ENCODE data around the gene RAB21. TPM values are rescaled to one million over a fixed set of nuclear protein-coding genes. Genes with fewer than 3 reads are reported as not detected.

RAB21 gene, protein sequence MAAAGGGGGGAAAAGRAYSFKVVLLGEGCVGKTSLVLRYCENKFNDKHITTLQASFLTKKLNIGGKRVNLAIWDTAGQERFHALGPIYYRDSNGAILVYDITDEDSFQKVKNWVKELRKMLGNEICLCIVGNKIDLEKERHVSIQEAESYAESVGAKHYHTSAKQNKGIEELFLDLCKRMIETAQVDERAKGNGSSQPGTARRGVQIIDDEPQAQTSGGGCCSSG
- total RNA-seq = 95.4 and 96.1 TPM in 2 replicates

DNA sequence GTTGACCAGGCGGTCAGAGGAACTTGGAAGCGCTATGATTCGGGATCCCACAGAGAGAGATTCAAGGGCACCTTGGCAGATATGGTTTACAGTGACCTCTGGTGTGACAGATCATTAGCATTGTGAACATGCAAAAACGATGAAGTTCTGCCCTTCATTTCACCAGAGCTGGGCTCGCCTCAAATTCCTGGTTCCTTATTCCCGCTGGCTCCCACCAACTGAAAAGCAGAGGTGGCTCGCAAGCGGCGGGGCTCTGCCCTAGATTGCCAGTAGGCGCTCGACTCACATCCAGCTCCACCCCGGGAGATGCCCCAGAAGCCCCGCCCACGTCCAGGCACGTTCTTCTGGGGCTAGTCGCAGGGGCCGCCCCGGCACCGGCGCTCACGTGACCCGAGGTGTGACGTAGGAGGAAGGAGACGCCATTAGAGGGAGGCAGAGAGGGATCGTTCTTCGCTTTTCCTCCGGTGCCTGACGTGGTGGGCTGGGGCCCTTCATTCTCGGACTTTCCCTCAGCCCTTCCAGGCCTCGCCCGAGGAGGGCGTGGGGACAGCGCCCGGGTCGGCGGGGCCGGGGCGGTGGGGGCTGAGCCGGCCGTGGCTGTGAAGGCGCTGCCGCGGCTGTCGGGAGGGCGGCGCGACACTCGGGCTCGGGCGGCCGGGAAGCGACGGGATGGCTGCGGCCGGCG, at the start of gene RAB21:
RAB21 (plus strand) TSS at position 403 of the 685 bp plus-strand sequence; CDS start at position 670, 267 bp downstream.
- peak; percentile 97 for DNase-seq (ENCODE audit: low spot score)
- H3K9me3 Mint-ChIP-seq = peaks cover 16% of the 10 kb centered on the region
- intact Hi-C loops (cut with micrococcal nuclease) = loop anchor here (1.0 kb wide), 3 partner anchors 68 to 90 kb away; partner anchors contain the start of genes TBC1D15, THAP2 and TMEM19
- peaks cover 24% of the 10 kb centered on the region for H3K27me3 Mint-ChIP-seq (ENCODE audit: low read depth)
- peak within 1 kb of the TSS; percentile 95 for H3K27ac Mint-ChIP-seq
- peak within 1 kb of the TSS; percentile 93 for H3K4me3 Mint-ChIP-seq (ENCODE audit: low read depth)
- peaks cover 40% of the 10 kb centered on the region for H3K36me3 Mint-ChIP-seq (ENCODE audit: low read depth)
- peaks cover 22% of the 10 kb centered on the region for H3K4me1 Mint-ChIP-seq (ENCODE audit: low read depth)

DNA sequence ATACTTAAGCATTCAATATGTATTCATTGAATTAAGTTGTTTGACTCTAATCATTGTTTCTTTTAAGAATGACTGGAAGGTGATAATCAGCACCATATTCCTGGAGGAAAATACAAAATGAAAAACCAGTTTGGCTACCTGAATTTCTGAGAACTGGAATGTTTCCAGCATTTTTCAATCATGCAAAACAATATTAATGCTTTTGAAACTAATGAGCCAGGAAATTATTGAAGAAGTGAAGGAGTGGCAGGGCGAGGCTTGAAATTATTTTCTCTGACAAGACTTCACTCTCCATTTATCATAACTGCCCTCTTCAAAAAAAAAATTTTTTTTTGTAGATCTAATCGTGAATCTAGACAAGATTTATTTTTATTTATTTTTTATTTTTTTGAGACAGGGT, 49.7 kb upstream of the RAB21 start:
- DNase-seq (ENCODE audit: low spot score) = no peak
- H3K27me3 Mint-ChIP-seq (ENCODE audit: low read depth) = no peaks in the 10 kb centered on the region
- H3K4me1 Mint-ChIP-seq (ENCODE audit: low read depth) = peaks cover 7% of the 10 kb centered on the region
- intact Hi-C loops (cut with micrococcal nuclease) = no loop called here
- no peak overlapping the region for H3K4me3 Mint-ChIP-seq (ENCODE audit: low read depth)
- no peaks in the 10 kb centered on the region for H3K9me3 Mint-ChIP-seq
- peaks cover 5% of the 10 kb centered on the region for H3K36me3 Mint-ChIP-seq (ENCODE audit: low read depth)
- no peak overlapping the region for H3K27ac Mint-ChIP-seq

DNA sequence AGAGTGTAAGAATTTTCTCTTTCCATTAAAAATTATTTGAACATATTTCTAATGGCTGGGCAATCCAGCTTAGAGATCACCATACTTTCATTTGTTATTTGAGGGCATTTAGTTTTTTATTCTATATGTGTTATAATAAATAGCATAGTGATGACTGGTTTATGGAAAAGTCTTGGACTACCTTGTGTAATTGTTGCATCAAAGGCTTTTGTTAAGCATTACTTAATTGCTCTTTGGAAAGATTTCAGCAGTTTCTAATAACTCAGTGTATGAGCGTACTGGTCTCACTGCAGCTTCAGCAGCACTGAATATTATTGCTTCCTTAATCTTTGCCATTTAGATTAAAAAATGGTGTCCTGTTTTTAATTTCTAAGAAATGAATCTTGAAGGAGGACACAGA, 46.0 kb upstream of the RAB21 start:
- Mint-ChIP-seq H3K36me3 (ENCODE audit: low read depth) (no peaks in the 10 kb centered on the region), H3K4me3 (ENCODE audit: low read depth) (no peak overlapping the region), H3K9me3 (peaks cover 20% of the 10 kb centered on the region), H3K27ac (no peak overlapping the region), H3K4me1 (ENCODE audit: low read depth) (peaks cover 6% of the 10 kb centered on the region), H3K27me3 (ENCODE audit: low read depth) (peaks cover 11% of the 10 kb centered on the region)
- DNase-seq (ENCODE audit: low spot score) = no peak
- intact Hi-C loops (cut with micrococcal nuclease) = no loop called here

DNA sequence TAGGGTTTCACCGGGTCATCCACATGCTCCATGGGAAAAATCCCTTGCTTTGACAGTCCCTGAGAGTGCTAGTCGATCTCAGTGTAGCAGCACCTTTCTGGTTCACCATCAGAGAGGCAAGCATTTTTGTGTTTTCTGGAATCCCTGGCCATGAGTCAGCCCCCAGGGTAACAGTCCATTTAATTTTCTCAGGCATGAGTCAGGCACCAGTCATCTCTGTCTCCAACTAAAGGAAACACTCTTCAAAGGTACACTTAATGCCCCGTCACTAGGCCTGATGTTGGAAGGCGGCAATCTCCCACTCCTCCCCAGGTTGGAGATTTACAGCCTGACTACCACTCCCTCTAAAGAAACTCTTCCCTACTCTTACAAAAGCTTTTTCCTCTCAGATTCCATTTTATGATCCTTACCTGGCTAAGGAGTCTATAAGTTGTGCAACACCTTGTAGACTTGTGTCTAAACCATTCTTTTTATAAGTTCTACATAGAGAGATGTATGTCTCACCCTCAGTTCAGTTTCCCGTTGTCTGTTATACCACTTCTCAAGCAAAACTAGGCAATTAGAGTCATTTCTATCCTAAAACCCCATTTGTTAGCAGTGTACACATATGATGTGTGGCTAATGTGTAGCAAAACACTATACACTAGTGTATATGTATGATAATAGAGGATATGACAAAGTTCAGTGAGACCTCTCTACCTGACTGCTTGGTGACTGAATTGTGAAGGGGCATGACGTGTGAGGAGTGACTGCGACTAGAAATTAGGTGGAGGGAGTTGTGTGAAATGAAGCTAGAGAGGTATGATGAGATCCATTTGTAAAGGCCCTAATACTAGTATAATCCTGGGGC, 44.2 kb upstream of the RAB21 start:
- intact Hi-C loops (cut with micrococcal nuclease) = no loop called here
- peaks cover 24% of the 10 kb centered on the region for H3K9me3 Mint-ChIP-seq

DNA sequence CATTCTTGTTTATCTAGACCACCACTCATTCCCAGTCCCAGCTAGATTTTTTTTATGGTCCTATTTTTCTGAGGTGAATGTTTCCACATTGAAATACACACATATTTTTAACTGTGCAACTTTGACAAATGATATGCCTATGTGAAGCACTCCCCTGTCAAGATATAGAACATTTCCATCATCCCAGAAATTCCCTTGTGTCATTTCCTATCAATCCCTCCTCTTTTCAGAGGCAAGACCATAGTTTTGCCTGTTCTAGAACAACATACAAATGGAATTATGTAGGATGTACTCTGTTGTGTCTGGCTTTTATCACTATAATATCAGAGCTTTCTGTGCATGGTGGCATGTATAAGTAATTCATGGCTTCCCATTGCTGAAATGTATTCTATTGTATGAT, 36.1 kb upstream of the RAB21 start:
- intact Hi-C loops (cut with micrococcal nuclease) = no loop called here
- H3K4me1 Mint-ChIP-seq (ENCODE audit: low read depth) = no peaks in the 10 kb centered on the region

More for the DNA sequence above, 44.2 kb upstream of the RAB21 start:
- Mint-ChIP-seq H3K36me3 (ENCODE audit: low read depth) (no peaks in the 10 kb centered on the region), H3K27me3 (ENCODE audit: low read depth) (peaks cover 11% of the 10 kb centered on the region), H3K4me3 (ENCODE audit: low read depth) (no peak overlapping the region), H3K27ac (no peak overlapping the region), H3K4me1 (ENCODE audit: low read depth) (peaks cover 6% of the 10 kb centered on the region)
- no peak for DNase-seq (ENCODE audit: low spot score)

DNA sequence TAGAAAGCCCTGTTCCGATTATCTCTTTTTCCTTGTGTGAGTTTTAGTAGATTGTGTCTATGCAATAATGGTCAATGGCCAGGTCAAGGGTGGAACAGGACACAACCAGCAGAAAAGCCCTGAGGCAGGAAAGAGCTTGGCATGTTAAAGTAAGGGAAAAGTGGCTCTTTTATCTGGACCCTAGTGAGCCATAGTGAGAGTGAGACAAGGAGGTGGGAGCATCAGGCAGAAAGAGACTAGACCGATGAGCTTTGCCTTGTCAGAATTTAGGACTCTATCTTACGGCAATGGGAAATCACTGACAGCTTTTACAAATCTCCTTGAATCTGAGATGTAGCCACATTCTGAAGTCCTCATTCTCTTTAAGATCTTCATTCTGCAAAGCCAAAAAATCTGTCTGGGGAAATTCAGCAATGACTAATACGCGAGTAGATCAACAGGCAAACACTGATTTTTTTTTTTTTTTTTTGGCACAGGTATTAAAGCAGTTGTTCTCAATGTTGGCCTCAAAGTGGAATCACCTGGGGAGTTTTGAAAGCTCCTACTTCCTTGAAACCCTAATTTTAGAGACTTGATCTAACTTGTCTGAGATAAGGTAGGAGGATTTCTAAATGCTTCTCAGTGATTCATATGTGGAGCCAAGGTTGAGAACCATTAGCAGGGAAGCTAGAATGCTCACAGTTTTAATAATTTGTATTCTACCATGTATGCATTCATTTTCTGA, 34.9 kb upstream of the RAB21 start:
- Mint-ChIP-seq H3K4me1 (ENCODE audit: low read depth) (no peaks in the 10 kb centered on the region), H3K27me3 (ENCODE audit: low read depth) (peaks cover 11% of the 10 kb centered on the region), H3K36me3 (ENCODE audit: low read depth) (no peaks in the 10 kb centered on the region), H3K9me3 (peaks cover 3% of the 10 kb centered on the region), H3K4me3 (ENCODE audit: low read depth) (no peak overlapping the region), H3K27ac (no peak overlapping the region)
- no peak for DNase-seq (ENCODE audit: low spot score)
- intact Hi-C loops (cut with micrococcal nuclease) = no loop called here

More for the DNA sequence above, 36.1 kb upstream of the RAB21 start:
- H3K4me3 Mint-ChIP-seq (ENCODE audit: low read depth) = no peak overlapping the region
- H3K27ac Mint-ChIP-seq = no peak overlapping the region
- H3K9me3 Mint-ChIP-seq = peaks cover 8% of the 10 kb centered on the region
- DNase-seq (ENCODE audit: low spot score) = no peak
- H3K36me3 Mint-ChIP-seq (ENCODE audit: low read depth) = no peaks in the 10 kb centered on the region
- H3K27me3 Mint-ChIP-seq (ENCODE audit: low read depth) = peaks cover 11% of the 10 kb centered on the region

DNA sequence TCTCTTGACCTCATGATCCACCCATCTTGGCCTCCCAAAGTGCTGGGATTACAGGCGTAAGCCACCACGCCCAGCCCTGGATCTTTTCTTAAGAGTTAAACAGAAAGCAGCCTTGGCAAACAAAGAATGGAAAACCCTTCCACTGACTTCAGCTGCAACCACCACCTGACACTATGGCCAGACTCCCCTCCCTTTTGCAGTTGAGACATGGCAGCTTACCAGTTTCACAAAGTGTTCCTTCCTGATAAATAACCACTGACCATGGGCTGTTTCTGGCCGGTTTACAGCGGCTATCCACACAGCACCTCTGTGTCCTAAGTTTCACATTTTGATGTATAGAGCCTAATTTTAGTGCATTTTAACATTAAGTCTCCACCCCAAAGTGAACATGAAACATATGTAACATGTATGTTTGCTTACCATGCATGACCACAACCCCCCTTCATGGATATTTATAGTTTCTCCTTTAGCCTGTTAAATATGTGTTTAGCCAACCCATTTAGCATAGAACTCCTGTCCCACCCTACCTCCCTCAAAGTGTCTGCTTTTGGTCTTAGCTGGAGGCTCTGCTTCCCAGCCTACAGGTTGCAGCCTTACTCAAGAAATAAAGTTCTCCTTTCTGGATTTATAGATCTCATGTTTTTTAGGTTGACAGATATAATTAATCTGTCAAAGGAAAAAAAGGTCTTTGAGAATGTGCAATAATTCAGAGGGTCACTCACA, 32.7 kb upstream of the RAB21 start:
- Mint-ChIP-seq H3K27ac (no peak overlapping the region), H3K4me3 (ENCODE audit: low read depth) (no peak overlapping the region), H3K9me3 (no peaks in the 10 kb centered on the region), H3K36me3 (ENCODE audit: low read depth) (no peaks in the 10 kb centered on the region), H3K4me1 (ENCODE audit: low read depth) (no peaks in the 10 kb centered on the region), H3K27me3 (ENCODE audit: low read depth) (peaks cover 11% of the 10 kb centered on the region)
- no peak for DNase-seq (ENCODE audit: low spot score)
- intact Hi-C loops (cut with micrococcal nuclease) = no loop called here

DNA sequence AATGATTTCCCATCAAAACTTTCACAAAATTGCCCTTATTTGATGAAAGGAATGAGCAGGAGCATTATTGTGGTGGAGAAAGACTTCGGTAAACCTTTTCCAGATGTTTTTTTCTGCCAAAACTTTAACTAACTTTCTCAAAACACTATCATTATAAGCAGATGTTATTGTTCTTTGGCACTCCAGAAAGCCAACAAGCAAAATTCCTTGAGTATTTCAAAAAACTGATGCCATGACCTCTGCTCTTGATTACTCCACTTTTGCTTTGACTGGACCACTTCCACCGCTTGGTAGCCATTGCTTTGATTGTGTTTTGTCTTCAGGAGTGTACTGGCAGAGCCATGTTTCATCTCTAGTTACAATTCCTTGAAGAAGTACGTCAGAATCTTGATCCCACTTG, 29.7 kb upstream of the RAB21 start:
- Mint-ChIP-seq H3K9me3 (no peaks in the 10 kb centered on the region), H3K27ac (no peak overlapping the region), H3K4me3 (ENCODE audit: low read depth) (no peak overlapping the region), H3K27me3 (ENCODE audit: low read depth) (peaks cover 5% of the 10 kb centered on the region), H3K4me1 (ENCODE audit: low read depth) (no peaks in the 10 kb centered on the region), H3K36me3 (ENCODE audit: low read depth) (no peaks in the 10 kb centered on the region)
- intact Hi-C loops (cut with micrococcal nuclease) = no loop called here
- no peak for DNase-seq (ENCODE audit: low spot score)

DNA sequence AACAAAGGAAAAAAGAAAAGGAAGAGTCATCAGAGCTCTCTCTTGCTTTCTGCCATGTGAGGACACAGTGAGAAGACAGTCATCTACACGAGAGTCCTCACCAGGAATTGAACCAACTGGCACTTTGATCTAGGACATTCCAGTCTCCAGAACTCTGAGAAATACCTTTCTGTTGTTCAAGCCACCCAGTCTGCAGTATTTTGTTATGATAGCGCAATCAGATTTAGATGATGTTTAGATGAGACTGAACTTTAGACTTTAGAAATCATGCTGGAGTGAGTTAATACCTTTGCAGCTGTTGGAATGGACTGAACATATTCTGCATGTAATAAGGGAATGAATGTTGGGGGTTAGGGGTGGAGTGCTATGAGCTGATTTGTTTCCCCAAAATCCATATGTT, 28.1 kb upstream of the RAB21 start:
- H3K9me3 Mint-ChIP-seq = no peaks in the 10 kb centered on the region
- no peak for DNase-seq (ENCODE audit: low spot score)
- H3K27me3 Mint-ChIP-seq (ENCODE audit: low read depth) = peaks cover 5% of the 10 kb centered on the region
- intact Hi-C loops (cut with micrococcal nuclease) = no loop called here
- H3K4me3 Mint-ChIP-seq (ENCODE audit: low read depth) = no peak overlapping the region
- no peak overlapping the region for H3K27ac Mint-ChIP-seq
- H3K4me1 Mint-ChIP-seq (ENCODE audit: low read depth) = no peaks in the 10 kb centered on the region
- H3K36me3 Mint-ChIP-seq (ENCODE audit: low read depth) = no peaks in the 10 kb centered on the region

DNA sequence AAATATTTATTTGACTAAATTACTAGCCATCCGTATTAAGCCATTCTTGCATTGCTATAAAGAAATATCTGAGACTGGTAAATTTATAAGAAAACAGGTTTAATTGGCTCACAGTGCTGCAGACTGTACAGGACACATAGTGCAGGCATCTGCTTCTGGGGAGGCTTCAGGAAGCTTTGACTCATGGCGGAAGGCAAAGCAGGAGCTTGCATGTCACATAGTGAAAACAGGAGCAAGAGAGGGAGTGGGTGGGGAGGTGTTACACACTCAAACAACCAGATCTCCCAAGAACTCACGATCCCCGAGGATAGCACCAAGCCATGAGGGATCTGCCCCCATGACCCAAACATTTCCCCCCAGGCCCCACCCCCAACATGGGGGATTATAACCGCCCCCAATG, 26.7 kb upstream of the RAB21 start:
- Mint-ChIP-seq H3K27ac (no peak overlapping the region), H3K36me3 (ENCODE audit: low read depth) (no peaks in the 10 kb centered on the region), H3K9me3 (no peaks in the 10 kb centered on the region), H3K4me1 (ENCODE audit: low read depth) (no peaks in the 10 kb centered on the region), H3K27me3 (ENCODE audit: low read depth) (peaks cover 5% of the 10 kb centered on the region), H3K4me3 (ENCODE audit: low read depth) (no peak overlapping the region)
- intact Hi-C loops (cut with micrococcal nuclease) = no loop called here
- DNase-seq (ENCODE audit: low spot score) = no peak

DNA sequence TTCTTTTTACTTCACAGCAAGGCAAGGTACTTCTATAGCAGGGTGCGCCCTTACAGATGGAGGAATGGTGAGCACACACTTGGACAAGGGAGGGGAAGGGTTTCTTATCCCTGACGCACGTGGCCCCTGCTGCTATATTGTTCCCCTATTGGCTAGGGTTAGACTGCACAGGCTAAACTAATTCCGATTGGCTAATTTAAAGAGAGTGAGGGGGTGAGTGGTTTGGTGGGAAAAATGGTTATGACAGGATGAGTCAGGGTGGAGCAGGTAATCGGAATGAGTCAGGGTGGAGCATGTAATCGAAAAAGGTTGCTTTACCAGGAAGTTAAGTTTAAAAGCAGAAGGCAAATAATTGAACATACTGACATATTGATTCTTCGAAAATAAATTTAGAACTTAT, 23.7 kb upstream of the RAB21 start:
- no peak overlapping the region for H3K4me3 Mint-ChIP-seq (ENCODE audit: low read depth)
- H3K4me1 Mint-ChIP-seq (ENCODE audit: low read depth) = no peaks in the 10 kb centered on the region

More for the DNA sequence above, 23.7 kb upstream of the RAB21 start:
- intact Hi-C loops (cut with micrococcal nuclease) = no loop called here
- no peaks in the 10 kb centered on the region for H3K36me3 Mint-ChIP-seq (ENCODE audit: low read depth)
- H3K9me3 Mint-ChIP-seq = no peaks in the 10 kb centered on the region
- H3K27ac Mint-ChIP-seq = no peak overlapping the region
- DNase-seq (ENCODE audit: low spot score) = no peak
- H3K27me3 Mint-ChIP-seq (ENCODE audit: low read depth) = peaks cover 2% of the 10 kb centered on the region
